Measurements from ENCODE around the gene MSL1.

DNA sequence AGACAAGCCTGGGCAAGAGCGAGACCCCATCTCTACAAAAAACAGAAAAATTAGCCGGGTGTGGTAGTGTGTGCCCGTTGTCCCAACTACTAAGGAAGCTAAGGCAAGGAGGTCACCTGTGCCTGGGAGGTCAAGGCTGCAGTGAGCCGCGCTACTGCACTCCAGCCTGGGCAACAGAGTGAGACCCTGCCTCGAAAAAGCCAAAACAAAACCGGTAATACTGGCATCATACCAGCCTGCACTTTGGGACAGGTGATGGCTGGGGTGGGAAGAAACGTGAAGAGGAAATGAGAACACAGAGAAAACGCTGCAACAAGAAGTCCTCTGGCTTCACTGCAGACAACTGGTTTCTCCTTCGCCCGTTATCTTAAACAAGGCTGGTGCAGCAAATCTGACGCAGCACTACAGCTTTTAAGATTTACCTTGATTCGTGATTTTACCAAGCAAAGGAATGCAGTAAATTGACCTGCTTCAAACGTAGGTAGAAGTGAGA lies 17.8 kb downstream of the MSL1 start:
- TF ChIP-seq POLR2A (IDR thresholded peaks at IDR 0.05), result no peak
- TF ChIP-seq, protein P1, sequence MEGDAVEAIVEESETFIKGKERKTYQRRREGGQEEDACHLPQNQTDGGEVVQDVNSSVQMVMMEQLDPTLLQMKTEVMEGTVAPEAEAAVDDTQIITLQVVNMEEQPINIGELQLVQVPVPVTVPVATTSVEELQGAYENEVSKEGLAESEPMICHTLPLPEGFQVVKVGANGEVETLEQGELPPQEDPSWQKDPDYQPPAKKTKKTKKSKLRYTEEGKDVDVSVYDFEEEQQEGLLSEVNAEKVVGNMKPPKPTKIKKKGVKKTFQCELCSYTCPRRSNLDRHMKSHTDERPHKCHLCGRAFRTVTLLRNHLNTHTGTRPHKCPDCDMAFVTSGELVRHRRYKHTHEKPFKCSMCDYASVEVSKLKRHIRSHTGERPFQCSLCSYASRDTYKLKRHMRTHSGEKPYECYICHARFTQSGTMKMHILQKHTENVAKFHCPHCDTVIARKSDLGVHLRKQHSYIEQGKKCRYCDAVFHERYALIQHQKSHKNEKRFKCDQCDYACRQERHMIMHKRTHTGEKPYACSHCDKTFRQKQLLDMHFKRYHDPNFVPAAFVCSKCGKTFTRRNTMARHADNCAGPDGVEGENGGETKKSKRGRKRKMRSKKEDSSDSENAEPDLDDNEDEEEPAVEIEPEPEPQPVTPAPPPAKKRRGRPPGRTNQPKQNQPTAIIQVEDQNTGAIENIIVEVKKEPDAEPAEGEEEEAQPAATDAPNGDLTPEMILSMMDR (IDR thresholded peaks at IDR 0.05 in 8 of 11, conservative IDR thresholded peaks at IDR 0.05 in 3 of 11), result no peak
